NCI-H2081 (cell line): ENCODE measurements around the gene UTP25.

Experiments
- DNase-seq, 2 experiments: peaks; one replicate each; lab custom pipeline; 2025; lab: John Stamatoyannopoulos, UW

UTP25 gene

GRCh38 chr1:209805875-209806760 is 21.7 kb upstream of the UTP25 start, which contains the start of gene IRF6:
IRF6 (minus strand) TSS chr1:209806142; CDS start chr1:209801413, 4,729 bp downstream.
- DNase-seq = peak; percentile 96

DNA sequence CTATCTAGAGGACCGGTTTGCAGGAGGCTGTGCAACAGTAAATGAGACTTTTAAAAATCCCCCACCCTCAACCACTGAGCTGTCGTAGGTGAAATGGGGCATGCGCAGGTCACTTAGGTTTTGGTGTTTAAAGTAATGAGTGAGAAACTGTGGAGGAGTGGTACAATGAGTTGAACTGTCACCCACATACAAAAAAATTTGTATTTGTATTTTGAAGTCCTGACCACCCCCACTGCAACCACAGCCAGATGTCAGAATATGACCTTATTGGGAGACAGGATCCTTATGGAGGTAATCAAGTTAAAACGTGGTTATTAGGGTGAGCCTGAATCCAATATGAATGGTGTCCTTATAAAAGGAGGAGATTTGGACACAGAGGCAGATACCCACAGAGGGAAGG is 20.3 kb upstream of the UTP25 start:
- no peak for DNase-seq

- DNase-seq = peak; percentile 15 to 43
Measured at GRCh38 chr1:209808059-209808581, 19.7 kb upstream of the UTP25 start.

DNA sequence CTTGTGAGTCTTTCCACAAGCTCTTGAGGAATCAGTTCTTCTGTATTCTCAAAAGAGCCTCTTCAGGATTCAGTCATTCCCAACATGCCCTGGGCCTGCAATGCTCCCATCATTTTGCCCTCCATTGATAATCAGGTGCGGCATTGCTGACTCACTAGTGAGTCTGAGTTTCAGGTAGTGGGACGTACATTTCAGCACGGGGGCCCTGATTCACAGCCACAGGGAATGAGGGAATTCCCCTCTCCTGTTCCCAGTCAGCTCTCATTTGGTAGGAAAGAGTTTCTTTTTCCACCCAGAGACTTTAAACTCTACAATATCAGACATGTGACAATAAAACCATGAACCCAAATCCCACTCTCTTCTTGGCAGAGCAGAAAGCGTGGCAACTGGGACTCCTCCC is 18.2 kb upstream of the UTP25 start:
- DNase-seq = no peak

DNA sequence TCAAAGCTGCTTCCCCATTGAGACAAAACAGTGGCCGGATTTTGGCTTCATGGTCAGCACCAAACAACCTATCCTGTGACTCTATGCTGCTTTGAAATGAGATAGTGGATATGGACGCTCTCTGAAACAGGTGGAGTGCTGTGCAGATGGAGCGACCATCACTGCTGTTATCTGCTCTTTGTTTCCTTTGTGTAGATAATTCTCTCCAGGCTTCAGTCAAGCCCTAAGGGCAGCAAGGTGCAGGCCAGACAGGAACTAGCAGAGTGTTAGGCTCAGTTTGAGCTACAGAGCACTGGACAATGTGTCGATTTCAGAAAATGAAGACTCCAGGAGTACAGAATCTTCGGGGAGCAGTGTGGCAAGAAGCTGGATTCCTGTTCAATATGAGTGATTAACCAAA is 17.0 kb upstream of the UTP25 start:
- DNase-seq = no peak

DNA sequence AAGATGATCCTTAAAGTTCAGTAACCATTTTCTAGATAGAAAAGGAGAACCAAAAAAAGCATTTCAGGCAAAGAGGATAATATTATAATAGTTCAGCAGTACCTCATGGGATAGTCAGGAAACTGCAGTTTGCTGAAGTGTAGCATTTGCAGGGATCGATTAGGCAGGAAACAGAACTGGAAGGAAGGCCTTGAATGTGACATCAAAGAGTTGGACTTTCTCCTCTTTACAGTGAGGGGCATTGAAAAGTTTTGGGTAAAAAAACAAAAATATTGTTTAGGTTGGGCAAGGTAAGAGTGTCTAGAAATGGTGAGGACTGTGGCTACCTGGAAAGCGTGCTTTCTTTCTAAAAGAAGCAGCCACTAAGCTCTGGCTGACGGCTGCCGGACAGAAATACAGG is 13.9 kb upstream of the UTP25 start:
- DNase-seq = no peak

DNA sequence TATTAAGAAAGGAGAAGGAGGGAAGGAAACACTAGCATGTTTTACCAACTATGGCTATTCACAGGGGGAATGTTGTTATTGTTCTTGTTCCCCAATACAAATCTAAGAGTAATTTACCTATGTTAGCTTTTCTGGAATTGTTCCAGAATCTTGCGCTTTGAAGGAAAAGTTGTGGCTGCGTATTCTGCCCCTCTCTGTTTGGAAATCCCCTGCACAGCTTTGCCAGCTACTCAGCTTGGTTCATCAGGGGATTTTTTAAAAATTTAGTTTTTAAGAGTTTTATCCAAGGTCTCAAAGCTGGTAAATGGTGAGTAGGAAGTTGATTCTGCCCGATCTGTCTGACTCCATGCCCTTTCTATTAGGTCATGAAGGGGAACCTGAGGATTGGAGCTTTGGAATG is 12.3 kb upstream of the UTP25 start:
- no peak for DNase-seq

DNA sequence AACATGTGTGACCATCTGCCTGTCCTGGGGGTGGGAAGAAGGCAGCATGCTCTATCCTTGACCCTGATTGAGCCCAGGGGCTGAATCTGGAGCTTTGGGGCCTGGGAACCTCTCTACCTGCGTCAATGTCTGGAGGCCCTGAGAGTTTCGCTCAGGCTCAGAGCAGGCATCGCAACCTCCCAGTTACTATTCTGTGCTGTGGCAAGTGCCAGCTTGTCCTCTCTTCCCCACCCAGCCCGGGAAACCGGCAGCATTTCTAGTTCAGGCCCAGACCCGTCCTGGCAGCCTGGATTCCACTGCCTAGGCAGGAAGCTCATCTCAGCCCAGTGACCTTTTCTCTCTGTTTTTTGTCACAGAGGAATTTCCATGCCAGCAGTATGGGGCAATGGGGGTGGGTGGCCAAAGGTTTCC is 11.8 kb upstream of the UTP25 start:
- no peak for DNase-seq

- DNase-seq = no peak
Measured at GRCh38 chr1:209816923-209817322, 10.8 kb upstream of the UTP25 start.

- no peak for DNase-seq
Measured at GRCh38 chr1:209817691-209818090, 10.1 kb upstream of the UTP25 start.

DNA sequence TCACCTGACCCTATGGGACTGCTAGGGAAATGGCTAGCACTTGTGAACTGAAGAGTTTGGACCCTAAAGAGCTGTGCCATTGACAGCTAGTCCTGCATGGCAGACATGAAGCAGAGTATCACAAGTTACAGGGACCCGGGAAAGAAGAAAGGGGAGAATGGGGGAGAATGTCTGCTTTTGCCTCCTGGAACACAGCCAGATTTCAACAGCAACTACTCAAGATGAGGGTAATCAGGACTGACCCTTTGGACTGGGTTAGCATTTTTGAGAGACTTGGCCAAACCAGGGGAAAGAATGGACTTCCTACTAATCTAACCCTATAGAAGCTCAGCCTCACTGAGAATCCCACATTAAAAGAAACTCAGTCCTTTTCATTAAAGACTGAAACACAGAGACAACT is 8.7 kb upstream of the UTP25 start:
- DNase-seq = no peak

DNA sequence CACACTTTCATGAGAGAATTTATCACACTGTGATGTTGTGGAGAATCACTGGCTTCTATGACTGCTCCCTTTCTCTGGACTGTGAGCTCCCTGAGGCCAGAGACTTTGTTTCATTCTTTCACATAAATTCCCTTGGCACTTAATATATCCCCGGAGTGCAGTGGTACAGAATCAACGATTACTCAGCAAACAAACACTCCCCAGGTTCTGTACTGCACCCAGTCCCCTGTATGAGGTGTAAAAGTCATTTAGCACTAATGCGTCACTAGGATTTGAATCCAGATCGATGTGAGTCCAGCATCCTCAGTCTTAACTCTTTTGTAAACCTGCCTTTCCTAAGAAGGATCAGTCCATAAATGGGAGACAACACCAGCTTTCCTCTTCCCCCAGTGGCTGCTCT is 6.8 kb upstream of the UTP25 start:
- DNase-seq = no peak

DNA sequence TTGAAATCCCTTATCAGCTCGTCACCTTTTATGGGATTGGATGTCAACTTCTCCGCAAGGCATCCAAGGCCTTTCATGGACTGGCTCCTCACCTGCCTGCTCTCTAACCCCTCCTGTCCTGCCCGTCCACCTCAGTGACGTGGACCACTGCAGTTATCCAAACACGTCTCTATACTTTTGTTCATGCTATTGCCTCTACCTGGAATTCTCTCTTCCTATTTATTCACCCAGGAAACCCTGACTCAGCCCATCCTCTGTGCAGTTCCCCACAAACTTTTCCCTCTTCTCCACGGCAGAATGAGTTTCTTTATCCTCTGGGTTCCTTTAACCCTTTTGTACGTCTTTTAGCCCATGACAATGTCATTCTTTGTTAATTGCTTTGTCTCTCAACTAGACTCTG is 5.1 kb upstream of the UTP25 start:
- DNase-seq = no peak

DNA sequence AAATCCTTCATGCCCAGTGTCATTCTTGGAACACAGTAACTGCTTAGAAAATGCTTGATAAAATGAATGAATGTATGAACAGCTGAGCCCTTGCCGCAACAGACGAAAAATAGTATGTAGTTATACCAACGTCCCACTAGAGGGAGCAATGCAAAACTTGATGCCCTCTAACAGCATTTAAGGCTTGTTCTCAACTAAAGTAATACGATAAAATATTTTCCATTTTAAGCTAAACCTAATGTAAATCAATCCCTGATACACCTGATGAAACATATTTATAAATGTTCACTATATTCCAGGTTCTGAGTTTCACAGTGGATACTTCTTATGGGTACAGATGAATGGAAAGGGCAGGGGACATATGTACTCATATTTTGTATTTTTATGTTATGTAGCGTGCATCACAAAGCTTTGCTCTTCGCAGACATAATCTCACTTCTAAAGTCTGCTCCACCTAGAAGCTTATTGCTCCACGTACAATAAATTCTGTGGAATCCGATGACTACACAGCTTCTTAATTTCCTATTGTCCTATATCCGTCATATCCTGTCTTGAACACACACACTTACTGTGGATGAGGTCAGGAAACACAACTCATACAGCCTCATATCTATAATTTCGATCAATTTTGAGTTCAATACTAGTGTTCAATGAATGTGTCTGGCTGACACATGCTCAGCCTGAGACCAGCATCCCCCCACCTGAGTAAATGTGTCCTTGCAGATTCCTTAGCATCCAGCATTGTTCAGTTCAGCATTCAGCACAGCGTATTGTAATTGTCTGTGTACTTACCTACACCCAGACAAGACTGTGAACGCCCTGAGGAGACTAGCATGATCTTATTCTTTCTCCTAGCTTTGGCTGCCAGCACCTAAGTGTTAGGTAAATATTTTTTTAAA is 4.4 kb upstream of the UTP25 start:
- DNase-seq = peak; percentile 71 to 75

GRCh38 chr1:209825591-209826434 is 2.0 kb upstream of the UTP25 start:
- DNase-seq = no peak

DNA sequence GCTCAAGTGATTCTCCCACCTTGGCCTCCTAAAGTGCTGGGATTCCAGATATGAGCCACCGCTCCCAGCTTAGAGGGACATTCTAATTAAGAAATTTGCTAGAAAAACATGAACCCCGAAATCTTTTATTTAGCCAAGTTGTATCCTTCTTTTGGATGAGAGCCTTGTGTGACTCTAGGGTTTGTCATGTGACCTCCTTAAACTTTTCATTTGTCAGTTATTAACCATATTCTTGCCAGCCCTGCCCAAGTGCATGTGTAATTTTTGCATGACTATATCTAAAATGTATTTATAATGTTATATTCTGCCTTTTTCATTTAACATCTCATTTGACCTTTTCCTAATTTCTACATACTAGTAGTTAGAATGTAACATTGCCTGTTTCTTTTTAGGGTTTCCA is 1.9 kb downstream of the UTP25 start:
- DNase-seq = no peak

GRCh38 chr1:209830722-209831121 is 3.0 kb downstream of the UTP25 start:
- DNase-seq = no peak

DNA sequence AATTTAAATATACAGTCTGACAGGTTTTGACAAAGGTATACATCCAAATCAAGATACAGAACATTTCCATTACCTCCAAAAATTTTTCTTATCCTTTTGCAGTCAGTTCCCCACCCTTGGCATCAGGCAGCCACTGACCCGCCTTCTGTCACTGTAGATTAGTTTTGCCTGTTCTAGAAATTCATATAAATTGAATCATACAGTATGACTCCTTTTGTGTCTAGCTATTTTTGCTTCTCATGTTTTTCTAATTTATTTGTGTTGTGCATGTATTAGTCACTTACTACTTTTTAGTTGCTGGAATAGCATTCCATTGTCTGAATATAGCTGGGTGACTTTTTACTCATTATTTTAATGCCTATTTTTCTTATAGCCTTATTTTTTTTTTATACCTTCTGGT is 3.8 kb downstream of the UTP25 start:
- DNase-seq = no peak

- DNase-seq = no peak
Measured at GRCh38 chr1:209835782-209836298, 8.1 kb downstream of the UTP25 start.

GRCh38 chr1:209837671-209838070 is 9.9 kb downstream of the UTP25 start:
- DNase-seq = no peak

GRCh38 chr1:209838537-209838936 is 10.8 kb downstream of the UTP25 start:
- no peak for DNase-seq
